ENCODE data around the gene ALPG. TPM values are rescaled to one million over a fixed set of nuclear protein-coding genes. Genes with fewer than 3 reads are reported as not detected.
"Not testable (repeated sequence)": the region's sequence is repeated elsewhere in the genome, so short reads cannot be mapped to it uniquely, and the experiment has no call there.

The ALPG gene
- total RNA-seq, 1 experiment from 2014 or later, result 0.10 TPM

DNA sequence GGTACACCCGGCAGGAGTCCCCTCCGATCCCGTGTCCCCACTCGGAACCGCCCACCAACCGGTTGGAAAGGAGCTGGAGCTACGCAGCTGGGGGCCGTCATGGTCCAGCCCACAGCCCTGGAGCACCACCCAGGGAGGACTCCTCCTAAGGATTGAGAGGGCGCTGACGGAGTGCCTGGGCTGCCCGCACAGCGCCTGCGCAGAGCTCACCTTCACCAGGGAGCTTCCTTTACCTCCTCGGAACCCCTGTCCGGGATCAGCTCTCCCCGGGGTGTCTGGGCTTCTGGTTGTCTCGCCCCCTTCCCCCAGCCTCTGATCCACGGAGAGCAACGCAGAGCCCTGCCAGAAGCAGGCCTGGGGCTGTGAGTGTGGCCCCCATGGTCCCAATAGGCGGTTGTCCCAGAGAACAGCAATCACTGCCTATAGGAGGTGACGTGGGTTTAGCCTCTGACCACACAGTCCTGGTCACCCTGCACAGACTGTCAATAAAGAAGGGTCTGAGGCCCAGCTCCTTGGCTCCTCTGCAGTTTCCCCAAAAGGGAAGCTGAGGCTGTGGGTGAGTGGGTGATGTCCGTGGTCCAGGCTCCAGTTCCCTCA, 14.6 kb downstream of the ALPG start:
- H3K4me2 ChIP-seq (ENCODE audit: low read length), result peak overlapping the region; percentile 83
- H3K4me1 ChIP-seq (ENCODE audit: control insufficient read depth in 1 of 2, insufficient read depth in 2 of 2, low read length in 2 of 2), result peaks cover 2 to 16% of the 10 kb centered on the region in 2 experiments; a peak in 2 of 4 replicates
- H3K9me2 ChIP-seq (ENCODE audit: insufficient read depth), result no peaks in the 10 kb centered on the region
- H3K27ac ChIP-seq (ENCODE audit: low read depth, low read length), result peak overlapping the region; percentile 58; the same call in 1 of the 2 replicates
- DNase-seq (ENCODE audit: low read depth, low spot score), result peak; percentile 32
- no peaks in the 10 kb centered on the region for H3K27me3 ChIP-seq (ENCODE audit: insufficient read depth, low read length)
- no peaks in the 10 kb centered on the region for H3K9me3 ChIP-seq (ENCODE audit: control insufficient read depth in 1 of 2, insufficient read depth in 1 of 2, low read depth in 1 of 2, low read length in 2 of 2)
- H3K79me2 ChIP-seq (ENCODE audit: insufficient read depth, low read length), result no peaks in the 10 kb centered on the region
- no TSS peak for BruUV-seq (replicated peaks)
- no peak for TF ChIP-seq CBX3 (IDR thresholded peaks at IDR 0.05; ENCODE audit: low read depth)
- TF ChIP-seq POLR2AphosphoS5 (IDR thresholded peaks at IDR 0.05; ENCODE audit: low read depth, low read length), result peak; percentile 53
- peak; percentile 78 for ATAC-seq
- ChIA-PET POLR2A (interaction anchor here (0.6 to 0.9 kb wide), 2 partner anchors 8 to 541 kb away, joined by 3 to 5 read pairs; no protein-coding TSS in a partner anchor), RAD21 (ENCODE audit: low non-redundant PET in 1 of 2, low total read pairs in 2 of 2, uncharacterized antibody in 2 of 2, unreplicated experiment in 2 of 2) (no interaction called here), CTCF (interaction anchor here (0.7 to 0.8 kb wide), 2 partner anchors 9 to 521 kb away, joined by 3 to 7 read pairs; no protein-coding TSS in a partner anchor)
- H2AFZ ChIP-seq (ENCODE audit: low read depth, low read length, poor library complexity, severe bottlenecking), result peak overlapping the region; percentile 45
- intact Hi-C loops (cut with micrococcal nuclease), result no loop called here
- peak overlapping the region; percentile 51 to 66 for H3K4me3 ChIP-seq (replicated peaks in 1 of 2; ENCODE audit: low read depth in 1 of 2, low read length in 2 of 2)
- no peaks in the 10 kb centered on the region for H4K20me1 ChIP-seq (ENCODE audit: insufficient read depth)
- peak overlapping the region; percentile 53 for H3K9ac ChIP-seq (ENCODE audit: low read length)
- H3K36me3 ChIP-seq (ENCODE audit: control insufficient read depth in 1 of 2, insufficient read depth in 2 of 2, low read length in 2 of 2), result no peaks in the 10 kb centered on the region

DNA sequence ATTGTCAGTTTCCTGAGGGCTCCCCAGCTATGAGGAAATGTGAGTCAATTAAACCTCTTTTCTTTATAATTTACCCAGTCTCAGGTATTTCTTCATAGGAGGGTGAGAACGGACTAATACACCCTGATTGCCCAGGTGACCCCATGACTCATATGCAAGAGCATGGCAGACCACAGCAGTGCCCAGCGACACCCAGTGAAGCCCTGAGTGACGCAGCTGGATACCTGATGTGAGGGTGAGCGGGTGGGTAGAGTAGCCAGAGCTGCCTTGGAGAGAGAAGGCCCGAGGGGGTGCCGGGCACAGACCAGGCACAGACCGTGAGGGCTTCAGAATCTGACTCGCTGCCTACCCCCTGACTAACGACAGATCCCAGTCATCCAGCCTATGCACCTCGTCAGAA, 15.4 kb downstream of the ALPG start:
- DNase-seq (ENCODE audit: low read depth, low spot score) (no peak), ATAC-seq (no peak)
- H3K9me3 ChIP-seq (ENCODE audit: control insufficient read depth in 1 of 2, insufficient read depth in 1 of 2, low read depth in 1 of 2, low read length in 2 of 2), result no peaks in the 10 kb centered on the region
- no peaks in the 10 kb centered on the region for H3K9me2 ChIP-seq (ENCODE audit: insufficient read depth)
- peaks cover 2 to 15% of the 10 kb centered on the region in 2 experiments; a peak in 2 of 4 replicates for H3K4me1 ChIP-seq (ENCODE audit: control insufficient read depth in 1 of 2, insufficient read depth in 2 of 2, low read length in 2 of 2)
- ChIA-PET POLR2A (no interaction called here), CTCF (no interaction called here), RAD21 (ENCODE audit: low non-redundant PET in 1 of 2, low total read pairs in 2 of 2, uncharacterized antibody in 2 of 2, unreplicated experiment in 2 of 2) (no interaction called here)
- H3K9ac ChIP-seq (ENCODE audit: low read length), result no peak overlapping the region
- no peaks in the 10 kb centered on the region for H4K20me1 ChIP-seq (ENCODE audit: insufficient read depth)
- H3K4me3 ChIP-seq (replicated peaks in 1 of 2; ENCODE audit: low read depth in 1 of 2, low read length in 2 of 2), result no peak overlapping the region
- BruUV-seq (replicated peaks), result no TSS peak
- H3K27me3 ChIP-seq (ENCODE audit: insufficient read depth, low read length), result no peaks in the 10 kb centered on the region
- no peaks in the 10 kb centered on the region for H3K36me3 ChIP-seq (ENCODE audit: control insufficient read depth in 1 of 2, insufficient read depth in 2 of 2, low read length in 2 of 2)
- no peak overlapping the region for H3K4me2 ChIP-seq (ENCODE audit: low read length)
- H3K27ac ChIP-seq (ENCODE audit: low read depth, low read length), result no peak overlapping the region
- H3K79me2 ChIP-seq (ENCODE audit: insufficient read depth, low read length), result no peaks in the 10 kb centered on the region
- H2AFZ ChIP-seq (ENCODE audit: low read depth, low read length, poor library complexity, severe bottlenecking), result no peak overlapping the region
- TF ChIP-seq SRF (IDR thresholded peaks at IDR 0.05; ENCODE audit: low read depth) (no peak), RAD21 (IDR thresholded peaks at IDR 0.05; ENCODE audit: low read depth) (no peak), CEBPB (IDR thresholded peaks at IDR 0.05; ENCODE audit: low read depth) (no peak)
- TF ChIP-seq, protein P1, sequence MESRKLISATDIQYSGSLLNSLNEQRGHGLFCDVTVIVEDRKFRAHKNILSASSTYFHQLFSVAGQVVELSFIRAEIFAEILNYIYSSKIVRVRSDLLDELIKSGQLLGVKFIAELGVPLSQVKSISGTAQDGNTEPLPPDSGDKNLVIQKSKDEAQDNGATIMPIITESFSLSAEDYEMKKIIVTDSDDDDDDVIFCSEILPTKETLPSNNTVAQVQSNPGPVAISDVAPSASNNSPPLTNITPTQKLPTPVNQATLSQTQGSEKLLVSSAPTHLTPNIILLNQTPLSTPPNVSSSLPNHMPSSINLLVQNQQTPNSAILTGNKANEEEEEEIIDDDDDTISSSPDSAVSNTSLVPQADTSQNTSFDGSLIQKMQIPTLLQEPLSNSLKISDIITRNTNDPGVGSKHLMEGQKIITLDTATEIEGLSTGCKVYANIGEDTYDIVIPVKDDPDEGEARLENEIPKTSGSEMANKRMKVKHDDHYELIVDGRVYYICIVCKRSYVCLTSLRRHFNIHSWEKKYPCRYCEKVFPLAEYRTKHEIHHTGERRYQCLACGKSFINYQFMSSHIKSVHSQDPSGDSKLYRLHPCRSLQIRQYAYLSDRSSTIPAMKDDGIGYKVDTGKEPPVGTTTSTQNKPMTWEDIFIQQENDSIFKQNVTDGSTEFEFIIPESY (IDR thresholded peaks at IDR 0.05; ENCODE audit: extremely low read depth, insufficient replicate concordance, low read length), result no peak
- TF ChIP-seq, protein P2, sequence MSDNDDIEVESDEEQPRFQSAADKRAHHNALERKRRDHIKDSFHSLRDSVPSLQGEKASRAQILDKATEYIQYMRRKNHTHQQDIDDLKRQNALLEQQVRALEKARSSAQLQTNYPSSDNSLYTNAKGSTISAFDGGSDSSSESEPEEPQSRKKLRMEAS (IDR thresholded peaks at IDR 0.05), result no peak
- intact Hi-C loops (cut with micrococcal nuclease), result no loop called here

DNA sequence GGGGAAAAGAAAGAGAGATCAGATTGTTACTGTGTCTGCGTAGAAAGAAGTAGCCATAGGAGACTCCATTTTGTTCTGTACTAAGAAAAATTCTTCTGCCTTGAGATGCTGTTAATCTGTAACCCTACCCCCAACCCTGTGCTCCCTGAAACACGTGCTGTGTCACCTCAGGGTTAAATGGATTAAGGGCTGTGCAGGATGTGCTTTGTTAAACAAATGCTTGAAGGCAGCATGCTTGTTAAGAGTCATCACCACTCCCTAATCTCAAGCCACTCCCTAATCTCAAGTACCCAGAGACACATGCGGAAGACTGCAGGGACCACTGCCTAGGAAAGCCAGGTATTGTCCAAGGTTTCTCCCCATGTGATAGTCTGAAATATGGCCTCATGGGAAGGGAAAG, 16.4 kb downstream of the ALPG start:
- intact Hi-C loops (cut with micrococcal nuclease); RAD21 ChIA-PET (ENCODE audit: low non-redundant PET in 1 of 2, low total read pairs in 2 of 2, uncharacterized antibody in 2 of 2, unreplicated experiment in 2 of 2): not testable (repeated sequence)

More for the DNA sequence above, 16.4 kb downstream of the ALPG start:
- peaks cover 2 to 15% of the 10 kb centered on the region in 2 experiments; a peak in 2 of 4 replicates for H3K4me1 ChIP-seq (ENCODE audit: control insufficient read depth in 1 of 2, insufficient read depth in 2 of 2, low read length in 2 of 2)
- H4K20me1 ChIP-seq (ENCODE audit: insufficient read depth); CTCF ChIA-PET; H3K27me3 ChIP-seq (ENCODE audit: insufficient read depth, low read length); H3K9me2 ChIP-seq (ENCODE audit: insufficient read depth); H3K9me3 ChIP-seq (ENCODE audit: control insufficient read depth in 1 of 2, insufficient read depth in 1 of 2, low read depth in 1 of 2, low read length in 2 of 2); DNase-seq (ENCODE audit: low read depth, low spot score); BruUV-seq (replicated peaks); H3K4me2 ChIP-seq (ENCODE audit: low read length); H3K9ac ChIP-seq (ENCODE audit: low read length); ATAC-seq; H3K27ac ChIP-seq (ENCODE audit: low read depth, low read length); H3K79me2 ChIP-seq (ENCODE audit: insufficient read depth, low read length); H2AFZ ChIP-seq (ENCODE audit: low read depth, low read length, poor library complexity, severe bottlenecking); H3K36me3 ChIP-seq (ENCODE audit: control insufficient read depth in 1 of 2, insufficient read depth in 2 of 2, low read length in 2 of 2); POLR2A ChIA-PET; H3K4me3 ChIP-seq (replicated peaks in 1 of 2; ENCODE audit: low read depth in 1 of 2, low read length in 2 of 2): not testable (repeated sequence)

Data from HCT116 (cell line).